WTC11 (cell line): Measurements from ENCODE around the gene ICA1L. TPM values are rescaled to one million over a fixed set of nuclear protein-coding genes. Genes with fewer than 3 reads are reported as not detected.

ENCODE experiments used
- ATAC-seq: fragments of 200-7000 bp; cut with Tn5 transposase; 2 replicates; pipeline ENCODE4 v1.10.0; 2021; ENCODE audit warnings: mild to moderate bottlenecking, moderate library complexity
- CTCF ChIA-PET: fragments of 300-600 bp; sonication (Branson Sonifier 250); formaldehyde crosslinking; loops from one replicate; lab custom pipeline; 2021; ENCODE audit warnings: antibody characterized with exemption; lab: Charles Lee
- POLR2A ChIA-PET: fragments of 350-600 bp; sonication (Branson Sonifier 250); formaldehyde crosslinking; loops from one replicate; lab custom pipeline; 2021; ENCODE audit warnings: antibody characterized with exemption; lab: Charles Lee
- DNase-seq: peaks from one replicate; pipeline ENCODE4 v3.0.0; 2021; ENCODE audit warnings: low spot score
- H3K27ac Mint-ChIP-seq: 2 replicates; pipeline ENCODE4 v1.8.0; 2021; ENCODE audit warnings: mixed read lengths
- H3K27me3 Mint-ChIP-seq: 2 replicates; pipeline ENCODE4 v1.8.0; 2021; ENCODE audit warnings: low read depth, mild to moderate bottlenecking, moderate library complexity, mixed read lengths
- H3K36me3 Mint-ChIP-seq: 2 replicates; pipeline ENCODE4 v1.8.0; 2021; ENCODE audit warnings: mixed read lengths
- H3K4me1 Mint-ChIP-seq: 2 replicates; pipeline ENCODE4 v1.8.0; 2022; ENCODE audit warnings: mixed read lengths
- H3K4me3 Mint-ChIP-seq: 2 replicates; pipeline ENCODE4 v1.8.0; 2021; ENCODE audit warnings: mild to moderate bottlenecking, moderate library complexity, mixed read lengths
- H3K9me3 Mint-ChIP-seq: 2 replicates; pipeline ENCODE4 v1.8.0; 2021; ENCODE audit warnings: mixed read lengths
- ATF6 ChIP-seq: sonication (generic); formaldehyde crosslinking; IDR thresholded peaks from 2 replicates; pipeline ENCODE4 v1.8.1; 2023; ENCODE audit warnings: mild to moderate bottlenecking, missing genetic modification reagents
- CREB1 ChIP-seq: sonication (generic); formaldehyde crosslinking; IDR thresholded peaks from 2 replicates; pipeline ENCODE4 v1.8.0; 2023; ENCODE audit warnings: mild to moderate bottlenecking, missing genetic modification reagents
- E2F5 ChIP-seq: sonication (generic); formaldehyde crosslinking; IDR thresholded peaks from 2 replicates; pipeline ENCODE4 v1.8.1; 2022; ENCODE audit warnings: mild to moderate bottlenecking, moderate library complexity, missing genetic modification reagents
- GABPB1 ChIP-seq: sonication (generic); formaldehyde crosslinking; IDR thresholded peaks from 2 replicates; pipeline ENCODE4 v1.8.1; 2023; ENCODE audit warnings: mild to moderate bottlenecking, missing genetic modification reagents
- IRF1 ChIP-seq: sonication (generic); formaldehyde crosslinking; IDR thresholded peaks from 2 replicates; pipeline ENCODE4 v1.8.0; 2023; ENCODE audit warnings: missing genetic modification reagents
- NR1H2 ChIP-seq: sonication (generic); formaldehyde crosslinking; IDR thresholded peaks from 2 replicates; pipeline ENCODE4 v1.9.0; 2021; ENCODE audit warnings: mild to moderate bottlenecking, moderate library complexity, missing genetic modification reagents
- NR2C2 ChIP-seq: sonication (generic); formaldehyde crosslinking; IDR thresholded peaks from 2 replicates; pipeline ENCODE4 v1.8.0; 2022; ENCODE audit warnings: mild to moderate bottlenecking, missing genetic modification reagents
- ZMAT4 ChIP-seq: fragments of 250-450 bp; sonication (Bioruptor Pico); IDR thresholded peaks from 2 replicates; pipeline ENCODE4 v1.9.0; 2021; ENCODE audit warnings: mild to moderate bottlenecking
- total RNA-seq: library from RNA; stranded (reverse); gene quantifications from 3 replicates; pipeline ENCODE4 v1.2.3, GENCODE V29; 2021
- TF ChIP-seq, protein P1 (sequence below): sonication (generic); formaldehyde crosslinking; IDR thresholded peaks from 2 replicates; pipeline ENCODE4 v1.8.1; 2022; ENCODE audit warnings: low read depth, mild to moderate bottlenecking, moderate library complexity, missing genetic modification reagents, borderline replicate concordance
- TF ChIP-seq, protein P2 (sequence below): sonication (generic); formaldehyde crosslinking; IDR thresholded peaks from 2 replicates; pipeline ENCODE4 v1.8.1; 2023; ENCODE audit warnings: mild to moderate bottlenecking, missing genetic modification reagents, borderline replicate concordance
- TF ChIP-seq, protein P3 (sequence below): sonication (generic); formaldehyde crosslinking; IDR thresholded peaks from 2 replicates; pipeline ENCODE4 v1.8.0; 2022; ENCODE audit warnings: mild to moderate bottlenecking, missing genetic modification reagents
- TF ChIP-seq, protein P4 (sequence below): sonication (generic); formaldehyde crosslinking; IDR thresholded peaks from 2 replicates; pipeline ENCODE4 v1.8.1; 2023; ENCODE audit warnings: mild to moderate bottlenecking, missing genetic modification reagents, moderate library complexity

The ICA1L gene
- total RNA-seq, 1 experiment from 2014 or later: 3.1 TPM

- ChIA-PET POLR2A (no interaction called here), CTCF (no interaction called here)
- no peak for ATAC-seq
- Mint-ChIP-seq H3K4me3 (no peak overlapping the region), H3K27me3 (no peaks in the 10 kb centered on the region), H3K36me3 (peaks cover 15% of the 10 kb centered on the region), H3K27ac (no peak overlapping the region; the same call in 1 of the 2 replicates), H3K9me3 (peaks cover 14% of the 10 kb centered on the region), H3K4me1 (no peaks in the 10 kb centered on the region)
- no peak for DNase-seq
- TF ChIP-seq, protein P1, sequence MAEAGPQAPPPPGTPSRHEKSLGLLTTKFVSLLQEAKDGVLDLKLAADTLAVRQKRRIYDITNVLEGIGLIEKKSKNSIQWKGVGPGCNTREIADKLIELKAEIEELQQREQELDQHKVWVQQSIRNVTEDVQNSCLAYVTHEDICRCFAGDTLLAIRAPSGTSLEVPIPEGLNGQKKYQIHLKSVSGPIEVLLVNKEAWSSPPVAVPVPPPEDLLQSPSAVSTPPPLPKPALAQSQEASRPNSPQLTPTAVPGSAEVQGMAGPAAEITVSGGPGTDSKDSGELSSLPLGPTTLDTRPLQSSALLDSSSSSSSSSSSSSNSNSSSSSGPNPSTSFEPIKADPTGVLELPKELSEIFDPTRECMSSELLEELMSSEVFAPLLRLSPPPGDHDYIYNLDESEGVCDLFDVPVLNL (CRISPR knock-in tag): no peak
- TF ChIP-seq NR2C2 (CRISPR knock-in tag) (no peak), GABPB1 (CRISPR knock-in tag) (peak; percentile 50; the same call in 1 of the 2 replicates), ATF6 (CRISPR knock-in tag) (no peak), ZMAT4 (CRISPR knock-in tag) (no peak), CREB1 (CRISPR knock-in tag) (no peak)
- TF ChIP-seq, protein P2, sequence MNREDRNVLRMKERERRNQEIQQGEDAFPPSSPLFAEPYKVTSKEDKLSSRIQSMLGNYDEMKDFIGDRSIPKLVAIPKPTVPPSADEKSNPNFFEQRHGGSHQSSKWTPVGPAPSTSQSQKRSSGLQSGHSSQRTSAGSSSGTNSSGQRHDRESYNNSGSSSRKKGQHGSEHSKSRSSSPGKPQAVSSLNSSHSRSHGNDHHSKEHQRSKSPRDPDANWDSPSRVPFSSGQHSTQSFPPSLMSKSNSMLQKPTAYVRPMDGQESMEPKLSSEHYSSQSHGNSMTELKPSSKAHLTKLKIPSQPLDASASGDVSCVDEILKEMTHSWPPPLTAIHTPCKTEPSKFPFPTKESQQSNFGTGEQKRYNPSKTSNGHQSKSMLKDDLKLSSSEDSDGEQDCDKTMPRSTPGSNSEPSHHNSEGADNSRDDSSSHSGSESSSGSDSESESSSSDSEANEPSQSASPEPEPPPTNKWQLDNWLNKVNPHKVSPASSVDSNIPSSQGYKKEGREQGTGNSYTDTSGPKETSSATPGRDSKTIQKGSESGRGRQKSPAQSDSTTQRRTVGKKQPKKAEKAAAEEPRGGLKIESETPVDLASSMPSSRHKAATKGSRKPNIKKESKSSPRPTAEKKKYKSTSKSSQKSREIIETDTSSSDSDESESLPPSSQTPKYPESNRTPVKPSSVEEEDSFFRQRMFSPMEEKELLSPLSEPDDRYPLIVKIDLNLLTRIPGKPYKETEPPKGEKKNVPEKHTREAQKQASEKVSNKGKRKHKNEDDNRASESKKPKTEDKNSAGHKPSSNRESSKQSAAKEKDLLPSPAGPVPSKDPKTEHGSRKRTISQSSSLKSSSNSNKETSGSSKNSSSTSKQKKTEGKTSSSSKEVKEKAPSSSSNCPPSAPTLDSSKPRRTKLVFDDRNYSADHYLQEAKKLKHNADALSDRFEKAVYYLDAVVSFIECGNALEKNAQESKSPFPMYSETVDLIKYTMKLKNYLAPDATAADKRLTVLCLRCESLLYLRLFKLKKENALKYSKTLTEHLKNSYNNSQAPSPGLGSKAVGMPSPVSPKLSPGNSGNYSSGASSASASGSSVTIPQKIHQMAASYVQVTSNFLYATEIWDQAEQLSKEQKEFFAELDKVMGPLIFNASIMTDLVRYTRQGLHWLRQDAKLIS: no peak
Measured at GRCh38 chr2:202750763-202751427, 120.7 kb downstream of the ICA1L start.

DNA sequence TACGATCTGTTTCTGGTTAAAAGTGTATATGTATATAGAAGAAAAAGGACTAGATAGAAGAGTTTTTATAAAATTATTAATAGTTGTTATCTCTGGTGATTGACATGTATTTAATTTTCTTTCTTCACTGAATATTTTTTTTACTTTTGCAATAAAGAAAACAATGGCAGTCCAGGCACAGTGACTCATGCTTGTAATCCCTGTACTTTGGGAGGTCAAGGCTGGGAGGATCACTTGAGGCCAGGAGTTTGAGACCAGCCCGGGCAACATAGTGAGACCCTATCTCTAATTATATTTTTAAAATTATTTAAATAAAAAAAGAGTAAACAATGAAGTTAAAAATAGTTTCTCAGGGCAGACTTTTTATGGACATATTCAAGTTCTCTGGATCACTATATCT lies 122.1 kb downstream of the ICA1L start:
- Mint-ChIP-seq H3K36me3 (peaks cover 15% of the 10 kb centered on the region), H3K9me3 (peaks cover 14% of the 10 kb centered on the region), H3K4me3 (no peak overlapping the region), H3K4me1 (no peaks in the 10 kb centered on the region), H3K27ac (no peak overlapping the region), H3K27me3 (no peaks in the 10 kb centered on the region)
- DNase-seq: no peak
- no peak for TF ChIP-seq NR1H2 (CRISPR knock-in tag)
- TF ChIP-seq, protein P3, sequence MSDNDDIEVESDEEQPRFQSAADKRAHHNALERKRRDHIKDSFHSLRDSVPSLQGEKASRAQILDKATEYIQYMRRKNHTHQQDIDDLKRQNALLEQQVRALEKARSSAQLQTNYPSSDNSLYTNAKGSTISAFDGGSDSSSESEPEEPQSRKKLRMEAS (CRISPR knock-in tag): no peak
- CTCF ChIA-PET: no interaction called here
- POLR2A ChIA-PET: no interaction called here
- no peak for ATAC-seq

DNA sequence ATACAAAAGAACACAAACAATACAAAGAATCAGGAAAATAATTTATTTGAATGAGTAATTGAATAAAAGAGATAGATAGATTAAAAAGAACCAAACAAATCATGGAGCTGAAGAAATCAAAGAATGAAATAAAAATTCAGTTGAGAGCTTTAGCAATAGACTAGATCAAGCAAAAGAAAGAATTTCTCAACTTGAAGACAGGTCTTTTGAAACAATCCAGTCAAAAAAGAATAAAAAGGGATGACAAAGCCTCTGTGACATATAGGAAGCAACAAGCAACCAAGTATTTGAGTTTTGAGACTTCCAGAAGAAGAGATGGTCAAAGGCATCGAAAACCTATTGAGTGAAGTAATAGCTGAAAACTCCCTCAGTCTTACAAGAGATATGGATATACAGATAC lies 128.0 kb downstream of the ICA1L start:
- DNase-seq: no peak
- CTCF ChIA-PET: no interaction called here
- Mint-ChIP-seq H3K27me3 (no peaks in the 10 kb centered on the region), H3K4me3 (no peak overlapping the region), H3K36me3 (peaks cover 26% of the 10 kb centered on the region), H3K27ac (no peak overlapping the region), H3K9me3 (peaks cover 15% of the 10 kb centered on the region), H3K4me1 (no peaks in the 10 kb centered on the region)
- TF ChIP-seq E2F5 (CRISPR knock-in tag): no peak
- no peak for TF ChIP-seq IRF1
- TF ChIP-seq, protein P4, sequence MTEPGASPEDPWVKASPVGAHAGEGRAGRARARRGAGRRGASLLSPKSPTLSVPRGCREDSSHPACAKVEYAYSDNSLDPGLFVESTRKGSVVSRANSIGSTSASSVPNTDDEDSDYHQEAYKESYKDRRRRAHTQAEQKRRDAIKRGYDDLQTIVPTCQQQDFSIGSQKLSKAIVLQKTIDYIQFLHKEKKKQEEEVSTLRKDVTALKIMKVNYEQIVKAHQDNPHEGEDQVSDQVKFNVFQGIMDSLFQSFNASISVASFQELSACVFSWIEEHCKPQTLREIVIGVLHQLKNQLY: no peak
- no peak for ATAC-seq
- POLR2A ChIA-PET: no interaction called here
